K562 (cell line): ENCODE measurements around the gene CD226. TPM values are rescaled to one million over a fixed set of nuclear protein-coding genes. Genes with fewer than 3 reads are reported as not detected.

ENCODE experiments used
- ATAC-seq: fragments of 200-7000 bp; cut with Tn5 transposase; 3 replicates; pipeline ENCODE4 v1.9.1; 2020; ENCODE audit warnings: moderate library complexity
- BruUV-seq: library from RNA; stranded (reverse); fragments of 400-500 nt; replicated peaks from 2 replicates; lab custom pipeline; 2021; lab: Mats Ljungman, UMichigan
- CTCF ChIA-PET: fragments of 300-600 bp; formaldehyde crosslinking; extraction: SDS; loops from one replicate; lab custom pipeline; 2021; ENCODE audit warnings: low intra/inter-chr PET ratio; lab: Yijun Ruan, JAX
- POLR2A ChIA-PET: fragments of 300-600, 350-650 bp; sonication (Branson Sonifier 250); formaldehyde crosslinking; extraction: SDS; loops from one replicate; lab custom pipeline; 2021; ENCODE audit warnings: antibody characterized with exemption, inconsistent platforms; lab: Yijun Ruan, JAX
- DNase-seq, 4 experiments: peaks; one replicate each; pipeline versions ENCODE4 v3.0.0 to v3.0.0-alpha.2; 2011 to 2018; ENCODE audit warnings: low spot score in 3 of 4, mixed read lengths in 3 of 4; ENCODE audit errors: extremely low read depth in 1 of 4
- FAIRE-seq: peaks from 2 replicates; lab custom pipeline; 2011; peaks lifted over from hg19 to GRCh38; lab: Jason Lieb, UNC
- H2AFZ ChIP-seq: 2 replicates; pipeline ENCODE4 v1.6.0; 2011; ENCODE audit warnings: low read depth, low read length, control low read depth, inconsistent platforms
- H3K27ac ChIP-seq: fragments of 200-600 bp; 3 replicates; pipeline ENCODE4 v1.8.0; 2011; ENCODE audit warnings: low read depth, mild to moderate bottlenecking, control low read depth, inconsistent platforms, low read length, moderate library complexity, mixed read lengths; ENCODE audit errors: extremely low read depth
- H3K27me3 ChIP-seq, 2 experiments: fragments of 300-600 bp in 1 of 2; 2 replicates in 1 of 2; 3 replicates in 1 of 2; pipeline versions ENCODE4 v1.6.0 to v1.8.0; 2011; ENCODE audit warnings: inconsistent platforms in 2 of 2, low read length in 2 of 2, mild to moderate bottlenecking in 1 of 2, mixed read lengths in 1 of 2, moderate library complexity in 1 of 2; ENCODE audit not compliant: control insufficient read depth in 2 of 2, insufficient read depth in 2 of 2
- H3K36me3 ChIP-seq: fragments of 300-600 bp; 3 replicates; pipeline ENCODE4 v1.8.0; 2011; ENCODE audit warnings: mild to moderate bottlenecking, low read length, inconsistent platforms; ENCODE audit not compliant: control insufficient read depth, insufficient read depth
- H3K4me1 ChIP-seq, 2 experiments: fragments of 200-600 bp in 1 of 2; replicated peaks in 1 of 2; 2 replicates in 1 of 2; 3 replicates in 1 of 2; pipeline versions ENCODE4 v1.5.1 to v1.8.0; 2011; ENCODE audit warnings: inconsistent platforms in 2 of 2, low read length in 2 of 2, mild to moderate bottlenecking in 1 of 2, mixed read lengths in 1 of 2, moderate library complexity in 1 of 2; ENCODE audit not compliant: control insufficient read depth in 2 of 2, insufficient read depth in 2 of 2
- H3K4me2 ChIP-seq: 2 replicates; pipeline ENCODE4 v1.6.1; 2011; ENCODE audit warnings: low read length, control low read depth, inconsistent platforms, mixed read lengths; ENCODE audit not compliant: insufficient read depth
- H3K4me3 ChIP-seq: fragments of 200-600 bp; sonication (generic), shearing (Covaris generic); 2 replicates; pipeline ENCODE4 v1.5.1; 2016; ENCODE audit warnings: control low read depth, inconsistent platforms
- H3K79me2 ChIP-seq: fragments of 200-600 bp; 3 replicates; pipeline ENCODE4 v1.8.0; 2011; ENCODE audit warnings: low read length, inconsistent platforms; ENCODE audit not compliant: control insufficient read depth, insufficient read depth
- H3K9ac ChIP-seq, 2 experiments: 2 replicates each; pipeline versions ENCODE4 v1.6.0 to v1.6.1; 2011; ENCODE audit warnings: low read depth in 2 of 2, low read length in 2 of 2, control low read depth in 1 of 2, inconsistent platforms in 1 of 2, mild to moderate bottlenecking in 1 of 2, mixed read lengths in 1 of 2; ENCODE audit not compliant: insufficient read depth in 1 of 2
- H3K9me1 ChIP-seq: one replicate; pipeline ENCODE4 v1.6.0; 2011; ENCODE audit warnings: inconsistent platforms, mild to moderate bottlenecking, low read length, moderate library complexity; ENCODE audit not compliant: control insufficient read depth, insufficient read depth
- H3K9me3 ChIP-seq: replicated peaks from 2 replicates; pipeline ENCODE4 v1.5.1; 2011; ENCODE audit warnings: low read depth, low read length, inconsistent platforms; ENCODE audit not compliant: control insufficient read depth, insufficient read depth
- H4K20me1 ChIP-seq: replicated peaks from 2 replicates; pipeline ENCODE4 v1.6.1; 2011; ENCODE audit warnings: low read length, inconsistent platforms, mixed read lengths; ENCODE audit not compliant: control insufficient read depth, insufficient read depth
- E2F1 ChIP-seq: sonication (generic); formaldehyde crosslinking; IDR thresholded peaks from 2 replicates; pipeline ENCODE4 v1.8.1; 2023; ENCODE audit warnings: mild to moderate bottlenecking, missing genetic modification reagents, moderate library complexity
- MLLT1 ChIP-seq, 2 experiments: fragments of 450-650 bp; IDR thresholded peaks; 2 replicates each; pipeline ENCODE4 v1.6.1; 2016
- POLR2AphosphoS5 ChIP-seq: IDR thresholded peaks from 2 replicates; pipeline ENCODE4 v1.6.1; 2011; ENCODE audit warnings: mild to moderate bottlenecking, low read depth, low read length, moderate library complexity; ENCODE audit not compliant: control insufficient read depth, insufficient read depth
- ZNF431 ChIP-seq: sonication (generic); formaldehyde crosslinking; IDR thresholded peaks from 2 replicates; pipeline ENCODE4 v1.8.0; 2022; ENCODE audit warnings: mild to moderate bottlenecking, missing genetic modification reagents
- WGBS: fragments of 100-300 bp; shearing (Covaris generic); methylation state at CpG from one replicate; pipeline ENCODE4 v1.1.6; 2016; ENCODE audit warnings: low coverage, mixed read lengths; ENCODE audit not compliant: insufficient coverage; ENCODE audit errors: missing lambda C conversion rate; 5-methylcytosine and 5-hydroxymethylcytosine counted together
- in situ Hi-C: fragments of 300-500 bp; cut with MboI; formaldehyde crosslinking; loops from 4 replicates; pipeline ENCODE4 v1.15.0; 2018; ENCODE audit warnings: inconsistent platforms, mixed read lengths
- intact Hi-C: fragments of 100-400 bp; cut with micrococcal nuclease; formaldehyde crosslinking; loops from 2 replicates; pipeline ENCODE4 v1.14.2; 2022
- polyA plus RNA-seq, 8 experiments: library from polyadenylated mRNA; depleted of rRNA in 4 of 8; stranded (reverse) in 5 of 8; unstranded in 3 of 8; fragments of >200 nt; fragmentation: Nextera tagmentation in 2 of 8; fragmentation: Illumina TruSeq in 1 of 8; extraction: Ambion mirVana in 2 of 8; extraction: Trizol in 1 of 8; gene quantifications; 2 replicates each; pipeline versions ENCODE4 v1.2.1 to v1.2.3, GENCODE V29; 2011 to 2014; ENCODE audit warnings: inconsistent platforms in 1 of 8, missing spikeins in 1 of 8
- total RNA-seq, 7 experiments: library from RNA; depleted of rRNA in 6 of 7; stranded (reverse); fragments of >200 nt in 6 of 7; fragmentation: Illumina TruSeq in 2 of 7; extraction: Trizol in 2 of 7; gene quantifications; 2 replicates each; pipeline versions ENCODE4 v1.2.1 to v1.2.3, GENCODE V29; 2011 to 2021; ENCODE audit warnings: low replicate concordance in 1 of 7

The CD226 gene
- total and polyA plus RNA-seq, 9 of the 15 experiments (the other 6 are each of a cell fraction or from before 2014, with no cell fraction given) = 0.32 to 1.7 (median 0.80) TPM

DNA sequence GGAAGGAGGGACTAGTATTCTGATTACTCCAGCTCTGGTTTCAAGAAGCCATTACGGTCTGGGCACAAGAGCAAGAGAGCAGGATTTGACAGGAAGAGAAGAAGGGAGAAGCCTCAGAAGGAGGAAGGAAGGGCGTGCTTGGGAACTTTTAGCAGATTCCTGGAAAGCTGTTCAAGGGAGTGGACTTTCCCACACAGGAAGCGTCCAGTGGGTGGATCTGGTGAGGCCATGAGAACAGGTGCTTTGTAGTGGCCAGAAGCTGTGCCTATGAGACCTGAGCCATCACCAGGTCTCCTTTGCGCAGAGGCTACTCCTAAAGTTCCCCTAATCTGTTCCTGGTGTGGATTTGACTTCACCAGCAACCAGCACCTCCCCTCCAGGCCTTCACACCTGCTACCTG is 62.3 kb downstream of the CD226 start:
- H3K4me2 ChIP-seq = no peak overlapping the region
- intact Hi-C loops = no loop called here
- no peaks in the 10 kb centered on the region for H3K27me3 ChIP-seq
- no peak for FAIRE-seq
- TF ChIP-seq E2F1 = no peak
- no peak overlapping the region for H3K9ac ChIP-seq
- DNase-seq = no peak
- WGBS = 13% methylated on average over 3 of the region's 4 CpGs
- H3K4me3 ChIP-seq = no peak overlapping the region
- no TSS peak for BruUV-seq
- H3K79me2 ChIP-seq = no peaks in the 10 kb centered on the region
- POLR2A ChIA-PET = interaction anchor here (0.7 kb wide), 1 partner anchor 44 kb away, joined by 4 read pairs; no protein-coding TSS in a partner anchor
- no peak for ATAC-seq
- H3K27ac ChIP-seq = no peak overlapping the region
- H2AFZ ChIP-seq = no peak overlapping the region
- CTCF ChIA-PET = no interaction called here
- in situ Hi-C loops = no loop called here
- H3K4me1 ChIP-seq = no peaks in the 10 kb centered on the region
- H3K9me1 ChIP-seq = no peaks in the 10 kb centered on the region
- no peaks in the 10 kb centered on the region for H3K9me3 ChIP-seq
- no peaks in the 10 kb centered on the region for H4K20me1 ChIP-seq
- H3K36me3 ChIP-seq = no peaks in the 10 kb centered on the region

DNA sequence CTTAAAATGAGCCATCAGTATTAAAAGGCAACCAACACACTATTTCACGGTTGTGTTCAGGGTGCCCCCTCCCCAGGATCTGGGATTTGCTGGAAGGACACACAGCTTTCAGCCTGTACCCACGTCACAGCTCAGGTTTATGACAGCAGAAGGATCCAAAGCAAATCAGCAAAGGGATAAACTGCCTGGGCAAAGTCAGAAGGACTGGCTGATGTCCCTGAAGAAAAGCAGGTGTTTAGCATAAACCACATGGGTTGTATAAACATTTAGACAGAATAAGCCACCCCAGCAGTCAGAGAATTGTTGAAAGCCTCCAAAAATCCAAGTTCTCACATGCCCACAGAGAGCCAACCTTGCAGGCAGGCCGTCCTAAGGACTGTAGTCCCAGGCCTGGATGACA is 63.9 kb downstream of the CD226 start:
- ChIA-PET POLR2A (interaction anchor here (1.0 kb wide), 1 partner anchor 29 kb away, joined by 3 read pairs; no protein-coding TSS in a partner anchor), CTCF (no interaction called here)
- H3K4me2 ChIP-seq = no peak overlapping the region
- H3K36me3 ChIP-seq = no peaks in the 10 kb centered on the region
- intact Hi-C loops = no loop called here
- FAIRE-seq (no peak), DNase-seq (no peak), ATAC-seq (no peak)
- H3K9me3 ChIP-seq = no peaks in the 10 kb centered on the region
- no peaks in the 10 kb centered on the region for H4K20me1 ChIP-seq
- WGBS = 0% methylated on average over 3 of the region's 3 CpGs
- no peak overlapping the region for H2AFZ ChIP-seq
- BruUV-seq = no TSS peak
- in situ Hi-C loops = no loop called here
- H3K79me2 ChIP-seq = no peaks in the 10 kb centered on the region
- no peak overlapping the region for H3K27ac ChIP-seq
- H3K4me1 ChIP-seq = no peaks in the 10 kb centered on the region
- H3K9ac ChIP-seq = no peak overlapping the region
- no peaks in the 10 kb centered on the region for H3K9me1 ChIP-seq
- H3K27me3 ChIP-seq = no peaks in the 10 kb centered on the region
- H3K4me3 ChIP-seq = no peak overlapping the region
- TF ChIP-seq POLR2AphosphoS5 (no peak), MLLT1 (IDR thresholded peaks at IDR 0.05) (no peak), ZNF431 (CRISPR knock-in tag) (no peak)
- TF ChIP-seq, all 486 proteins: peak for 0
